Progenitor cell of endocrine pancreas (in vitro differentiated cells): Measurements from ENCODE around the gene CHRNB1. TPM values are rescaled to one million over a fixed set of nuclear protein-coding genes. Genes with fewer than 3 reads are reported as not detected.

Source experiments
- DNase-seq: peaks from one replicate; pipeline ENCODE4 v3.0.0; 2021; ENCODE audit warnings: low spot score; ENCODE audit not compliant: unreplicated experiment
- H3K27ac Mint-ChIP-seq: 2 replicates; pipeline ENCODE4 v1.8.0; 2021; ENCODE audit warnings: mild to moderate bottlenecking, moderate library complexity, mixed read lengths
- H3K27me3 Mint-ChIP-seq: 2 replicates; pipeline ENCODE4 v1.8.0; 2021; ENCODE audit warnings: mixed read lengths
- H3K36me3 Mint-ChIP-seq: 2 replicates; pipeline ENCODE4 v1.8.0; 2022; ENCODE audit warnings: mixed read lengths; ENCODE audit not compliant: insufficient read depth
- H3K4me1 Mint-ChIP-seq: 2 replicates; pipeline ENCODE4 v1.8.0; 2021; ENCODE audit warnings: low read depth, mixed read lengths
- H3K4me3 Mint-ChIP-seq: 2 replicates; pipeline ENCODE4 v1.8.0; 2021; ENCODE audit warnings: low read depth, mild to moderate bottlenecking, moderate library complexity, mixed read lengths
- H3K9me3 Mint-ChIP-seq: 2 replicates; pipeline ENCODE4 v1.8.0; 2021; ENCODE audit warnings: low read depth, mixed read lengths
- total RNA-seq: library from RNA; stranded (reverse); gene quantifications from 2 replicates; pipeline ENCODE4 v1.2.1, GENCODE V29; 2021
- TF ChIP-seq, protein P1 (sequence below): fragments of 200-600 bp; sonication (generic); IDR thresholded peaks from one replicate; pipeline ENCODE4 v1.5.0; 2021; ENCODE audit warnings: antibody characterized with exemption, mild to moderate bottlenecking; ENCODE audit not compliant: unreplicated experiment

Gene CHRNB1
- total RNA-seq, 1 donor from 2014 or later: 17.2 TPM

DNA sequence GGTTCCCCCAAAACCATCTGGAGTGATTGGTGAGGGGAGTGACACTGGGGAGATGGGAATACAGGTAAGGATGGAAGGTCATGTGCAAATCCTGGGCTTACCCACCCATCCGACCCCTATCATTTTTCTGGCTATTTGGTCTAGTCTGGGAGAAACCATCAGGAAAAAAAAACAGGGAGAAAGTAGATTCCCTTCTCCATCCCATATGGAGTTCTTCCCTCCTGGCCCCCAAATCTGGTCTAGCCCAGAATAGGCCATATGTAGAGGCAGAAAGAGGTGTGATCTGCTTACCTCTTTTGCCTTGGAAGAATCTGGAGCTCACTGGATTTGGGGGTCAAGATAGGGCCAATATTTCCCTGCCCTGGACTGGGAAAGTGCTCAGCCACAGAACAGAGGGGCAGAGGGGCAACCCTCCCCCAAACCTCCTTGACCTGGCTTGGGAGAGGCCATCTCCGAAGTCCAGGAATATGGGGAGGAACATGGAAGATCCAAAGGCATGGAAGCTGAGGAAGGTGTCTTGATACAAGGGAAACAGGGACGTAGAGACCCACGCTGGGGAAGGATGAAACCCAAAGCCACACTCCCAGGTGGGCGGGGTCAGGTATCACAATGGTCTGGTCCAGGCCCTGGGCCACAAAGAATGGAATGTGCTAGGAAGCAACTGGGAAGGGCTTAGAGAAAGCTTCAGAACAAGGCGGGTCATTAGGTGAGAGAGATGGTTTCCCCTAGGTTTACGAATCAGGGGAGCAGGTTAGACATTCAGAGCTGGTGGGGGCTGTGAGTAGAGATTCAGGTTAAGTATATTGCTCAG lies 16.2 kb downstream of the CHRNB1 start:
- no peaks in the 10 kb centered on the region for H3K27me3 Mint-ChIP-seq
- DNase-seq: no peak
- H3K36me3 Mint-ChIP-seq: no peaks in the 10 kb centered on the region
- H3K27ac Mint-ChIP-seq: no peak overlapping the region
- TF ChIP-seq, protein P1, sequence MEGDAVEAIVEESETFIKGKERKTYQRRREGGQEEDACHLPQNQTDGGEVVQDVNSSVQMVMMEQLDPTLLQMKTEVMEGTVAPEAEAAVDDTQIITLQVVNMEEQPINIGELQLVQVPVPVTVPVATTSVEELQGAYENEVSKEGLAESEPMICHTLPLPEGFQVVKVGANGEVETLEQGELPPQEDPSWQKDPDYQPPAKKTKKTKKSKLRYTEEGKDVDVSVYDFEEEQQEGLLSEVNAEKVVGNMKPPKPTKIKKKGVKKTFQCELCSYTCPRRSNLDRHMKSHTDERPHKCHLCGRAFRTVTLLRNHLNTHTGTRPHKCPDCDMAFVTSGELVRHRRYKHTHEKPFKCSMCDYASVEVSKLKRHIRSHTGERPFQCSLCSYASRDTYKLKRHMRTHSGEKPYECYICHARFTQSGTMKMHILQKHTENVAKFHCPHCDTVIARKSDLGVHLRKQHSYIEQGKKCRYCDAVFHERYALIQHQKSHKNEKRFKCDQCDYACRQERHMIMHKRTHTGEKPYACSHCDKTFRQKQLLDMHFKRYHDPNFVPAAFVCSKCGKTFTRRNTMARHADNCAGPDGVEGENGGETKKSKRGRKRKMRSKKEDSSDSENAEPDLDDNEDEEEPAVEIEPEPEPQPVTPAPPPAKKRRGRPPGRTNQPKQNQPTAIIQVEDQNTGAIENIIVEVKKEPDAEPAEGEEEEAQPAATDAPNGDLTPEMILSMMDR: no peak
- no peaks in the 10 kb centered on the region for H3K4me1 Mint-ChIP-seq
- H3K9me3 Mint-ChIP-seq: no peaks in the 10 kb centered on the region
- H3K4me3 Mint-ChIP-seq: no peak overlapping the region

DNA sequence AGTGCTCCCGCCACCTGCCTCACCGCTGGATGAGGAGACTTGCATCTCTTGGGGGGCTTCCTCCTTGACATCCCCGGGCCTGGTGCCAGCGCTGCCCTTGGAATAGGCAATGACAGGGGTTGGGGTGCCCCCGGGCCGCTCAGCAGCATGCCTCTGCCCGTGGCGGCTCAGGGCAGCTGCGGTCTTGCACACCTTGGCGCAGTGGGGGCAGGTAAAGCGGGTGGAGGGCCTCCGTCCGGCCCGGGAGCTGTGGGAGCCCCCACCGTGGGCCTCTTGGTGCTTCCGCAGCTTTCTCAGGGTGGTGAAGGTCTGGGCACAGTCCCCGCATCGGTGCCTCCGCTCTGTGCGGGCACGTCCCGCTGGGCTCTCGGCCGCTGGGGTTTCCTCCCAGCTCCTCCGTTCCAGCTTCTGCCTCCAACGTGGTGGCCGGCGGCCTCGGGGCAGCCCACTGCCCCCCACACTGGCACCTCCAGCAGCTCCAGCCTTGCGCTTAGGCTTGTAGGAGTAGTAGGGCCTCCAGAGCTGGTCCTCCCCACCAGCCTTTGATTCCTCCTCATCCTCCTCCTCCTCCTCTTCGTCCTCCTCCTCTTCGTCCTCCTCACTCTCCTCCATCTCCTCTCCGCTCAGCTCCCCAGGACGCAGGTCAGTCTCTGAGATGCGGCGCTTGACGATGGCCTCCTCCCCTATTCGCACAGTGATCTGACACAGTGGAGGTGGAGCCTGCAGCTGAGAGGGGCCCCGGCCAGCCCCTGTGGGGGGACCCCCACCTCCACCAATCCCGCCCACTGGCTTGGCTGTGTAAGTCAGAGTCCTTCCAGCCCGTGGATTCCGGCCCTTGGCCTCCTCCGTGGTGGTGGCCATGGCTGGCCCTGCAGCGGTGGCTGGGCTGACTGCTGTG lies 17.9 kb downstream of the CHRNB1 start:
- TF ChIP-seq, protein P1: no peak
- H3K9me3 Mint-ChIP-seq: no peaks in the 10 kb centered on the region
- H3K27me3 Mint-ChIP-seq: no peaks in the 10 kb centered on the region
- no peaks in the 10 kb centered on the region for H3K36me3 Mint-ChIP-seq
- DNase-seq: no peak
- H3K4me3 Mint-ChIP-seq: no peak overlapping the region
- no peak overlapping the region for H3K27ac Mint-ChIP-seq
- no peaks in the 10 kb centered on the region for H3K4me1 Mint-ChIP-seq

DNA sequence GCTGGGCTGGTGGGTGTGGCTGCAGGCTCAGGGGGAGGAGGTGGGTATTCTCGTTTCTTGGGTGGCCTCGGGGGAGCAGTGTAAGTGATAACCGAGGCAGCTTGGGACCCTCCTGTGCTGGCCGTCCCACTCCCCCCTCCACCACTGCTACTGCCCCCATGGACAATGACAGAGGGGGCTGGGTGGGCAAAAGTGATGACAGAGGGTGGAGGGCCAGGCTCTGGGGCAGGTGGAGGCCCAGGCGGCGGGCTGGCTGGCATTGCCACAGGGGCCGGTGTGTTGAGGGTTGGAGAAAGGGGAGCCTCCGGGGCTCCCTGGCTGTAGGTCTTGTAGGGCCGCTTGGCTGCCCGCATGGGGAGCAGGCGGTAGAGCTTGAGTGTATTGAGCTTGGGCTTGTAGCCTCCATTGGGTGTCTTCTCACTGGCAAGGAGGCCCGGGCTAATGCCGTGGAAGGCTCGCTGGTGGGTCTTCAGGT lies 18.5 kb downstream of the CHRNB1 start:
- TF ChIP-seq, protein P1: no peak
- Mint-ChIP-seq H3K27me3 (no peaks in the 10 kb centered on the region), H3K4me3 (no peak overlapping the region), H3K4me1 (no peaks in the 10 kb centered on the region), H3K36me3 (no peaks in the 10 kb centered on the region), H3K27ac (no peak overlapping the region), H3K9me3 (no peaks in the 10 kb centered on the region)
- DNase-seq: no peak

DNA sequence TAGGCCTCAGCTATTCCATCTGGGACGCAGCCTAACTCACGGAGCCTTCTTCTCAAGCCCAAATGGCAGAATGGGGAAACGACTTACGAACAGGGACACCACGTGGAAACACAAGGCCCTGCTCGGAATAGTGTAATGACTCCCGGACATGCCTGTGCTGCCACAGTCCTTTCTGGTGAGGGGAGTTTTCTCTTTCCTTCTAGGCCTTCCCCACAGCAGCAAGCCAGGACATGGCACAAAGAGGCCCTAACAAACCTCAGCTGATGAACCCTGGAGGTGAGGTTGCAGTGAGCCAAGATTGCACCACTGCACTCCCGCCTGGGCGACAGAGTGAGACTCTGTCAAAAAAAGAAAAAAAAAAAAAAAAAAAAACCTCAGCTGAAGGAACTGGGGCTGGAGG lies 19.2 kb downstream of the CHRNB1 start:
- Mint-ChIP-seq H3K27ac (no peak overlapping the region), H3K9me3 (no peaks in the 10 kb centered on the region), H3K4me1 (peaks cover 4% of the 10 kb centered on the region), H3K36me3 (no peaks in the 10 kb centered on the region), H3K4me3 (no peak overlapping the region), H3K27me3 (no peaks in the 10 kb centered on the region)
- TF ChIP-seq, protein P1: no peak
- no peak for DNase-seq

DNA sequence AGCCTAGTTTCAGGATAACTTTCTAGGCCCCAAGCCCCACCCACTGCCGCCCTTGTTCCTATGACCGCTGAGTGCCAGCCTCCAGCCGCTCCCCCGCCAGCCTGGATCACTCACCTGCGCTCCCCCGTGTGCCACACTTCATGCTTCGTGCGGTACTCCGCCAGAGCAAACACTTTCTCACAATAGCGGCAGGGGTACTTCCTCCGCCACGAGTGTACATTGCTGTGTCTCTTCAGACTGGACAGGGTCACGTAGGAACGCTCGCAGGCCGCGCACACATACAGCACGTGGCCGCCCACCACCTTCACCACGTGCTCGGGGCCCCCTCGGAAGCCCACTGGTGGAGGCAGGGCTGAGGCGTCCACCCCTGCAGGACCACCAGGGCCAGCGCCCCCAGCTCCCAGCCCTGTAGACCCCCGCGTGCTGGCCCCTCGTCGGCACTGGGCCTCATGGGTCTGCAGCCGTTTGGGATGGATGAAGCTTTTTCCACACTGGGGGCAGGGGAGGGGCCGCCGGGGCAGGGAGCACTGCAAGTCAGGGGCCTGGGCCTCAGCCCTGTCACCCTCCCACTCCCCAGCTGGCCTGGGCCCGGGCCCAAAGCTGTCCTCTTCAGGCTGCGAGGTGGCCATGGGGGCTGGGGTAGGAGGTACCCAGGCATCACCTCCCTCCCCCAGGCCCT lies 20.9 kb downstream of the CHRNB1 start:
- H3K4me1 Mint-ChIP-seq: peaks cover 4% of the 10 kb centered on the region
- no peak overlapping the region for H3K27ac Mint-ChIP-seq
- H3K36me3 Mint-ChIP-seq: no peaks in the 10 kb centered on the region
- no peaks in the 10 kb centered on the region for H3K9me3 Mint-ChIP-seq
- DNase-seq: no peak
- TF ChIP-seq, protein P1: no peak
- no peaks in the 10 kb centered on the region for H3K27me3 Mint-ChIP-seq
- H3K4me3 Mint-ChIP-seq: no peak overlapping the region
